Lower leg skin (tissue), 3 donors: ENCODE measurements around the gene EIF2AK2.

Source experiments
- POLR2A ChIP-seq, 2 donors: fragments of 450-650 bp; IDR thresholded peaks; one replicate each; pipeline ENCODE4 v1.6.1; 2016 to 2017; ENCODE audit warnings: antibody characterized with exemption in 2 of 2, mild to moderate bottlenecking in 1 of 2, moderate library complexity in 1 of 2
- TF ChIP-seq, protein P1 (sequence below), 3 donors: fragments of 450-650 bp; IDR thresholded peaks; one replicate each; pipeline ENCODE4 v1.5.1; 2016; ENCODE audit warnings: antibody characterized with exemption in 3 of 3, mild to moderate bottlenecking in 3 of 3, moderate library complexity in 2 of 3

- TF ChIP-seq, protein P1, sequence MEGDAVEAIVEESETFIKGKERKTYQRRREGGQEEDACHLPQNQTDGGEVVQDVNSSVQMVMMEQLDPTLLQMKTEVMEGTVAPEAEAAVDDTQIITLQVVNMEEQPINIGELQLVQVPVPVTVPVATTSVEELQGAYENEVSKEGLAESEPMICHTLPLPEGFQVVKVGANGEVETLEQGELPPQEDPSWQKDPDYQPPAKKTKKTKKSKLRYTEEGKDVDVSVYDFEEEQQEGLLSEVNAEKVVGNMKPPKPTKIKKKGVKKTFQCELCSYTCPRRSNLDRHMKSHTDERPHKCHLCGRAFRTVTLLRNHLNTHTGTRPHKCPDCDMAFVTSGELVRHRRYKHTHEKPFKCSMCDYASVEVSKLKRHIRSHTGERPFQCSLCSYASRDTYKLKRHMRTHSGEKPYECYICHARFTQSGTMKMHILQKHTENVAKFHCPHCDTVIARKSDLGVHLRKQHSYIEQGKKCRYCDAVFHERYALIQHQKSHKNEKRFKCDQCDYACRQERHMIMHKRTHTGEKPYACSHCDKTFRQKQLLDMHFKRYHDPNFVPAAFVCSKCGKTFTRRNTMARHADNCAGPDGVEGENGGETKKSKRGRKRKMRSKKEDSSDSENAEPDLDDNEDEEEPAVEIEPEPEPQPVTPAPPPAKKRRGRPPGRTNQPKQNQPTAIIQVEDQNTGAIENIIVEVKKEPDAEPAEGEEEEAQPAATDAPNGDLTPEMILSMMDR (IDR thresholded peaks at IDR 0.05): no peak
- TF ChIP-seq POLR2A (IDR thresholded peaks at IDR 0.05): no peak
These were observed 17.0 kb upstream of the EIF2AK2 start for GRCh38 chr2:37173741-37174140.
